Mesenteric fat pad (tissue), 1 donor: ENCODE results near the gene CCZ1B. TPM values are rescaled to one million over a fixed set of nuclear protein-coding genes. Genes with fewer than 3 reads are reported as not detected.
"Not testable (repeated sequence)": the region's sequence is repeated elsewhere in the genome, so short reads cannot be mapped to it uniquely, and the experiment has no call there.

Experiments
- DNase-seq: peaks from one replicate; pipeline ENCODE4 v3.0.0-alpha.2; 2020; ENCODE audit warnings: low spot score
- long read RNA-seq: library from polyadenylated mRNA; unstranded; transcript quantifications from one replicate; pipeline ENCODE4 v2.0.0, GENCODE V29; 2020
- total RNA-seq: library from RNA; stranded (reverse); fragmentation: NEBNext Ultra II Directional; extraction: Animal tissue kit (Norgen Biotek cat#: 25700); gene quantifications from one replicate; pipeline ENCODE4 v1.2.1, GENCODE V29; 2021
- donor health status: DM: yes; HTN: yes; CAD: no.

CCZ1B gene
- 53.0 TPM for total RNA-seq
- long read RNA-seq, partial matches to known transcripts: 0 of 3 reads
- long read RNA-seq, other reads (novel, unspliced or antisense): 3 of 3 reads

DNA sequence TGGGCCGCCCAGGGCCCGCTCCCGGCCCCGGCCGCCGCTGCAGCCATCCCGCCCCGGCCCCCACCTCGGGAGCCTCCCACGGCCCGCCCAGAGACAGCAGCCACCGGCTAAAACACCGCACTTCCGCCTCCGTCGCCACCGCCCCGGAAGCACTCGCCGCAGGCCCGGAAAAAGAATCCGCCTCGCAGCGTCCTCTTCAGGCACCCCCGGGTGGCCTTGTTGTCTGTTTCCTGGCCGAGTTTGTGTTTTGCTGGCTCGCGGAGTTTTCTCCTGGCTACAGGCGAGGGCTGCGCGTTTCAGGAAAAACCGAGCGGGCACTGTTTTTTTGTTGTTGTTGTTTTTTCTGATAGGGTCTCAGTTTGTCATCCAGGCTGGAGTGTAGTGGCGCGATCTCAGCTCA, at the start of gene CCZ1B:
CCZ1B (minus strand) TSS at position 125 of the 400 bp plus-strand sequence; CDS start at position 47, 78 bp downstream.
- DNase-seq: peak; percentile 95

DNA sequence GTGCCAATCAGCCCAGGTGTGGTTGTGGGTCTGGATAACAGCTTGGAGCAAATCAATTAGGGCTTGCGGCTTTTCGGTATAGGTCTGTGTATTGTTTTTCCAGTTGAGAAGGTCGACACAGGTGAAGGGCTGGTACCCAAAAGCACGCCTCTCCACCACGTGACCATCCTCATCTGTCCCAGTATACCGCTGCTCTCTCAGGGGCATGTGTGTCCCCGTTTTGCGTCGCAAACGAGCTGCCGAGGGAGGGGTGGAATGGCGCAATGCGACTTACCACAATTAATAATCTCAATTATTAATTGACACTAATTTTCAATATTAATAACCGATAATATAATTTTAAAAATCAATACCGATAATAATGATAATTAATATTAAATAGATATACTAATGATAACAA, 48.9 kb upstream of the CCZ1B start:
- DNase-seq: not testable (repeated sequence)

DNA sequence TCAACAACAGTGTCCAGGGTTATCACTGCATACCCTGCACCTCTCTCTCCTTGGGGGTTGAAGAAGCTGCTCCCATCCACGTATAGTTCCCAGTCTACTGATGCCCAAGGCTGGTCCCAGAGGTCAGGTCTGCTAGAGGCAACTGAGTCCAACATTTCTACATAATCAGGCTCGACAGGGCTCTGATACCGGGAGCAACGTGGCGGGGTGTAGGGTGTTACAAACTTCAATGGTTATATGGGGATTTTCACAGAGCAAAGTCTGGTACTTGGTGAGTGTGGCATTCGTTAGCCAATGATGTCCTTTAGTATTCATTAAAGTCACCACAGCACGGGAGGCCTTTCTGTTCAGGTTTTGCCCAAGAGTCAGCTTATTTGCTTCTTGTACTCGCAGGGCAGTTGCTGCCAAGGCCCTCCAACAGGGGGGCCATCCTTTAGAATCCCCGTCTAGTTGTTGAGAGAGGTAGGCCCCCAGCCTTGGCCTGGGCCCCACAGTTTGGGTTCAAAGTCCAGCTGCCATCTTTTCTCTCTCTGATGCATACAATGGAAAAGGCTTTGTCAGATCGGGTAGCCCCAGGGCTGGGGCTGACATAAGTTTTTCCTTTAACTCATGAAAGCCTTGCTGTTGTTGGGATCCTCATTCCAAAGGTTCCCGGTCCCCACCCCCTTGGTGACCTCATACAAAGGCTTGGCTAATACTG, 46.3 kb upstream of the CCZ1B start:
- not testable (repeated sequence) for DNase-seq

GRCh38 chr7:6871421-6872144, 45.5 kb upstream of the CCZ1B start:
- DNase-seq: not testable (repeated sequence)

- DNase-seq: not testable (repeated sequence)
Measured at GRCh38 chr7:6864751-6865150, 38.7 kb upstream of the CCZ1B start.

DNA sequence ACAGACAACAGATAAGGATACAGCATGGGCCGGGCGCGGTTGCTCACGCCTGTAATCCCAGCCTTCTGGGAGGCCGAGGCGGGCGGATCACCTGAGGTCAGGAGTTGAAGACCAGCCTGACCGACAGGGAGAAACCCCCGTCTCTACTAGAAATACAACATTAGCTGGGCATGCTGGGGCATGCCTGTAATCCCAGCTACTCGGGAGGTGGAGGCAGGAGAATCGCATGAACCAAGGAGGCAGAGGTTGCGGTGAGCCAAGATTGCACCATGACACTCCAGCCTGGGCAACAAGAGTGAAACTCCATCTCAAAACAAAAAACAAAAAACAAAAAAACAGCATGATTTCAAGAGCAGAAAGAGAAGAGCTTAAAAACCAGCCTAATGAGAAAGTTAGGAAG, 38.1 kb upstream of the CCZ1B start:
- DNase-seq: not testable (repeated sequence)

- DNase-seq: not testable (repeated sequence)
Measured at GRCh38 chr7:6862876-6863275, 36.8 kb upstream of the CCZ1B start.

DNA sequence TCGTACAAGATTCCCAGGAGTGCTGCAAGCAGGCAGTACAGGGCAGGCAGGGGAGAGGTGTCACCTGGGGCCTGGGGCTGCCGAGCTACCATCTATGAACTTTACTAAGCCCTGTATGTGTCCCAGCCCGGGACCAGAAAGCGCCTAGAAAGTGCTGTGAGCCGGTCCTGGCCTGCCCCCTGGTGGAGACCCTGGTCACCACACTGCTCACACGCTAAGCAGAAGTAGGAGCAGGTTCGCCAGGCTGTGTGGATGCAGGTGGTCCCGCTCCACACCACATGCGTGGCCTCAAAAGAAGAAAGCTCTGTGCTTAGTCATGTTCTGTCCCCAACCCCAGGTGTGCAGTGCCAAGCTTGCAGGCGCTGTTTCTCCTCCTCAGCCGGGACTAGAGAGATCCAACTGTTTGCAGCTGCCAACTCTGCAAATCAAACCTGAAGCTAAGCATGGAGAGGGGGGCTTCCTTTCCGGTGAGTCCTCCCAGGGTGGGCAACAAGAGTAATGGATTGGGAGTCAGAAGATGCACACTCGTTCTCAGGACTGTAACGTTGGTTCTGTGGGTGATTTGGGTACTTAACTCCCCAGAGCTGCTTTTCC, 31.7 kb upstream of the CCZ1B start:
- not testable (repeated sequence) for DNase-seq

GRCh38 chr7:6855563-6856131, 29.6 kb upstream of the CCZ1B start:
- not testable (repeated sequence) for DNase-seq

DNA sequence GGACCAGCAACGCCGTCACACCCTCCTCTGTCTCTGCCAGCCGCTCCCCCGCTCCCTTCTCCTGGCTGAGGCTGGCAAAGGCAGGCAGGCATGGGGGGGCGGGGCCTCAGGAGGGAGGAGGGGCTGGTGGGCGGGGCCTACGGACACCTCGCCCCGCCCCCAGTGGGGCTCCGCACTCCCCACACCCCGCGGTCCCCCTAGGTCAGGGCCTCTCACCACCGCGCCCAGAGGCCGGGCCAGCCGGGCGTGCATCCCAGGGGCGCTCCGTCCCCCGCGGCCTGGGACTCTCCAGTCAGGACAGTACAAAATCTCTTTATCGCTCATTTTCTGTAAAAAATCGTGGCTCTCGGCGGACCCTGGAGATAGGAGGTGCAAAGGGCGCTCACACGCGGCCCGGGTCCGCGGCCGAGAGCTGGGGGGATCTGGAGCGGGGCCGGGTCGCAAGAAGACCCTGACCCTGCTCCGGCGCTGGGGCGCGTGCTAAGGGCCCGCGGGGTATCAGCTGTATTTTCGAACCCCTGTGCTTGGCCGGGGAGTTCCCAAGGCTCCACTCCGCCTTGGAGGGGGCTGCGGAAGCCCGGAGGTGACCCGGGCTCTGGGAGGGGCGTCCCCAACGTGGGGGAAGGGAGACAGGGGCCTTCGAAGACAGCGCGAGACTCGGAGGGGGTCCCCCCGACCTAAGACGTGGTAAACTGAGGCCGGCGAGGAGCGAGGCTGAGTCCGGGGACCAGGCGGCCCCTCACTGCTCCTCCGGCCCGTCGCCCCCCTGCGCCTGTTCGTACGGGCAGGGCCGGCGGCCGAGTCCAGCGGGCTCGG, 28.9 kb upstream of the CCZ1B start:
- not testable (repeated sequence) for DNase-seq

- DNase-seq: not testable (repeated sequence)
Measured at GRCh38 chr7:6853681-6854080, 27.6 kb upstream of the CCZ1B start.

- DNase-seq: not testable (repeated sequence)
Measured at GRCh38 chr7:6849127-6849526, 23.1 kb upstream of the CCZ1B start.

DNA sequence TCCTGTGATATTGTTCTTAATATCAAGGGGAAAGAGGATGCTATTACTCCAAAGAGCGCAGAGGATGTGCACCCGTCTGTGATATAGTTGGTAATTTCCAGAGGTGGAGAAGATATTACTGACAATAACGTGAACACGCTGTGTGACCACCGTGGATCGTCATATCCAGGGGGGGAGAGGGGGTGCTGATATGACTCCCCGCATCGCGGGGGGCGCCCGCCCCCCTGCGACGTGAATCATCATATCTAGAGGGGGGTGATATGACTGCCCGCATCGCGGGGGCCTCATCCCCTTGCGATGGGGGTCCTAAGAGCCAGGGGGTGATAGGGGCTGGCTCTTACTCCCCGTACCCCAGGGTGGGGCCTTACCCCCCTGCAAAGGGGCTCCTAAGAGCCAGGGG, 21.7 kb upstream of the CCZ1B start:
- DNase-seq: not testable (repeated sequence)

DNA sequence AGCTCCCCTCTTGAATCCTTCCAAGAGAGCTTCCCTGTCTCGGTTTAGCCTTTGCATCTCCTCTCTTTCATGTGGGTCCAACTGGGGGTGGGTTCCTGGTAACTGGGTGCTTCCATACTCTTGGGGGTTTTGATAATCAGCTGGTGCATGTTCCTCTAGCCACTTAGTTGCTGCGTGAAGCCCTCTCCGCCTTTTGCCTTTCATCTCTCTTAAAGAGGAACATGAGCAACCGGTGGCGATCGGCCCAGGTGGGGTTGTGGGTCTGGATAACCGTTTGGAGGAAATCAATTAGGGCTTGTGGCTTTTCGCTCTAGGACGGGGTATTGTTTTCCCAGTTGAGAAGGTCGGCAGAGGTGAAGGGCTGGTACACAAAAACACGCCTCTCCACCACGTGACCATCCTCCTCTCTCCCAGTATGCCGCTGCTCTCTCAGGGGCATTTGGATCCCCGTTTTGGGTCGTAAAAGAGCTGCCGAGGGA, 19.9 kb upstream of the CCZ1B start:
- DNase-seq: not testable (repeated sequence)

GRCh38 chr7:6843654-6844053, 17.6 kb upstream of the CCZ1B start:
- DNase-seq: not testable (repeated sequence)

- not testable (repeated sequence) for DNase-seq
Measured at GRCh38 chr7:6843092-6843491, 17.0 kb upstream of the CCZ1B start.

DNA sequence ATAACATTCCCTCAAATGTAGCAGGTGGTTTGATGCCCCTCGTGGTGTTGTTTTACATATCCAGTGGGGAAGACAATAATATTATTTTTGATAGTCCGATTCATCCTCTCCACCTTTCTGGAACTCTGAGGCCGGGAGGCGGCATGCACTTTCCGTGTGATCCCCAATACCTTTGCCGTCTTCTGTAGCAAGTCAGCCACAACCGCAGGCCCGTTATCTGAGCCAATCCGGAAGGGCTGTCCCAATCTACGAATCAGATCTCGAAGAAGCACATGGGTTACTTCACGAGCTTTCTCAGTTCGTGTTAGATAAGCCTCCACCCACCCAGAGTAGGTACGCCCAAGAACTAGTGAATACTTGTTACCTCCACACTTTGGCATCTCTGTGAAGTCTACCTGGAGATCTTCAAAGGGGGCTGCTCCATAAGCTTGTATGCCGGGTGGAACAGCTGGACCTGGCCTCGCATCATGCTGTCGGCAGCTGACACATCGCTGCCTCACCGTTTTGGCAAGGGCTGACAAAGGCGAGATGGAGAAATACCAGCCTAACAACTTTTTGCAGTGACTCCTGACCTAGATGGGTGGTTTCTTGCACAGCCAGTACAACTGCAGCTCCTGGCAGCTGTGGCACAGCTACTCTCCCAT, 16.3 kb upstream of the CCZ1B start:
- not testable (repeated sequence) for DNase-seq

DNA sequence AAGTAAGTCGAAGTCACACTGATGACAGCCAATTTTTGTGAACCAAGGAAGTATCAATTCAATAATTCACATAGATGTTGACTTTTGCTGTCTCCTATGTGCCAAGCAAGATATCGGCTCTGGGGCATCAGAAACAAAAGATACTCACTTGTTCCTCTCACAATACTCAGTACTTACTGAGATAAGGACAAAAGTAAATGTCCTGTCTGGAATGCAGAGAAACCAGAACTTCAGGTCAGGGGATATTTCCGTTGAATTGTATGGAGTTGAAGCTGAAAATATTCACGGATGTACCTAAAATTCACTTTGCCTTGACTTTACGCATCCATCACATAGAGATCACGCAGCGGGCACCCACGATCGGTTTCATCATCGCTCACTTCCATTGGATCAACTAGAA, 11.0 kb upstream of the CCZ1B start:
- not testable (repeated sequence) for DNase-seq

- not testable (repeated sequence) for DNase-seq
Measured at GRCh38 chr7:6835521-6835920, 9.4 kb upstream of the CCZ1B start.

GRCh38 chr7:6833636-6834035, 7.6 kb upstream of the CCZ1B start:
- DNase-seq: no peak
